Measurements from ENCODE around the gene BLNK. TPM values are rescaled to one million over a fixed set of nuclear protein-coding genes. Genes with fewer than 3 reads are reported as not detected.

Gene BLNK
- total RNA-seq, 2 donors from 2014 or later: 1.0 TPM; not detected in 1

DNA sequence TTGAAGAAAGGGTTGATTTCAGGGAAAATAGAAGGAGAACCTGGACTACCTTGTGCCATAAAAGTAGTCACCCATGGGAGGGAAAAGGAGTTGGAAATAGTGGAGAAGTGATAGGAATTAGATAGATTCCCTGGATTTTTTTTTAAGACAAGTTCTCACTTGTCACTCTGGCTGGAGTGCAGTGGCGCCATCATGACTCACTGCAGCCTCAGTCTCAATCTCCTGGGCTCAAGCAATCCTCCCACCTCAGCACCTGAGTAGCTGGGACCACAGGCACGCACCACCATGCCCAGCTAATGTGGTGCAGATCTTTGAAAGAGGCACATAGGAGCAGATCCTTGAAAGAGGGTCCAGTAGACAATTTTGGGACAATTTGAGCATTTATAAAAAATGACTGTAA lies 9.5 kb upstream of the BLNK start:
- Mint-ChIP-seq H3K27me3 (peaks cover 6 to 23% of the 10 kb centered on the region in 2 donors), H3K9me3 (no peaks in the 10 kb centered on the region), H3K36me3 (no peaks in the 10 kb centered on the region), H3K27ac (no peak overlapping the region), H3K4me1 (ENCODE audit: low read depth in 2 of 2) (no peaks in the 10 kb centered on the region), H3K4me3 (no peak overlapping the region)
- ATAC-seq (no peak), DNase-seq (ENCODE audit: low spot score) (no peak)

GRCh38 chr10:96279191-96279641 lies 7.8 kb upstream of the BLNK start:
- H3K9me3 Mint-ChIP-seq: no peaks in the 10 kb centered on the region
- no peaks in the 10 kb centered on the region for H3K4me1 Mint-ChIP-seq (ENCODE audit: low read depth in 2 of 2)
- DNase-seq (ENCODE audit: low spot score) (no peak), ATAC-seq (no peak)
- peaks cover 6 to 23% of the 10 kb centered on the region in 2 donors for H3K27me3 Mint-ChIP-seq
- no peak overlapping the region for H3K4me3 Mint-ChIP-seq
- H3K27ac Mint-ChIP-seq: no peak overlapping the region
- H3K36me3 Mint-ChIP-seq: no peaks in the 10 kb centered on the region

DNA sequence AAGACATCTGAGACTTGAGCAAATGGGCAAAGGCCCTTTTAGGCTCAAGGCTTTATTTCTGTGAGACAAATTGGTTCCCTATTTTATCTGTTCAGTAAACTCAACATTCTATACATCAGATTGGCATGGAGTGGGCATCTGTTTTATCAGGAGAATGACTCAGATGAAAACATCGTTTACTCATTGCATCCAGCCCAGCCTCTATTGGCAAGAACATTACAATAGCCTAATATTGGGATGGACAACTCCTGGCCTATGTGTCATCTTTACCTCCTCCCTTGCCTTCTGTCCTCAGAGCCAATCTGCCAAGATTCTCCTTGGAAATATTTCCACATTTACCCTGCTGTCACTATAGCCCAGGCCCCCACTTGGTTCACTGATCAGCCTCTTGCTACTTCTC lies 5.5 kb upstream of the BLNK start:
- H3K4me3 Mint-ChIP-seq: no peak overlapping the region
- DNase-seq (ENCODE audit: low spot score) (no peak), ATAC-seq (no peak)
- H3K27me3 Mint-ChIP-seq: peaks cover 6 to 32% of the 10 kb centered on the region in 2 donors
- H3K9me3 Mint-ChIP-seq: no peaks in the 10 kb centered on the region
- H3K27ac Mint-ChIP-seq: no peak overlapping the region
- H3K4me1 Mint-ChIP-seq (ENCODE audit: low read depth in 2 of 2): no peaks in the 10 kb centered on the region
- H3K36me3 Mint-ChIP-seq: no peaks in the 10 kb centered on the region

GRCh38 chr10:96276426-96276825 lies 5.1 kb upstream of the BLNK start:
- Mint-ChIP-seq H3K4me3 (no peak overlapping the region), H3K27me3 (peaks cover 6 to 32% of the 10 kb centered on the region in 2 donors), H3K36me3 (no peaks in the 10 kb centered on the region), H3K4me1 (ENCODE audit: low read depth in 2 of 2) (no peaks in the 10 kb centered on the region), H3K27ac (no peak overlapping the region), H3K9me3 (no peaks in the 10 kb centered on the region)
- DNase-seq (ENCODE audit: low spot score) (no peak), ATAC-seq (no peak)

DNA sequence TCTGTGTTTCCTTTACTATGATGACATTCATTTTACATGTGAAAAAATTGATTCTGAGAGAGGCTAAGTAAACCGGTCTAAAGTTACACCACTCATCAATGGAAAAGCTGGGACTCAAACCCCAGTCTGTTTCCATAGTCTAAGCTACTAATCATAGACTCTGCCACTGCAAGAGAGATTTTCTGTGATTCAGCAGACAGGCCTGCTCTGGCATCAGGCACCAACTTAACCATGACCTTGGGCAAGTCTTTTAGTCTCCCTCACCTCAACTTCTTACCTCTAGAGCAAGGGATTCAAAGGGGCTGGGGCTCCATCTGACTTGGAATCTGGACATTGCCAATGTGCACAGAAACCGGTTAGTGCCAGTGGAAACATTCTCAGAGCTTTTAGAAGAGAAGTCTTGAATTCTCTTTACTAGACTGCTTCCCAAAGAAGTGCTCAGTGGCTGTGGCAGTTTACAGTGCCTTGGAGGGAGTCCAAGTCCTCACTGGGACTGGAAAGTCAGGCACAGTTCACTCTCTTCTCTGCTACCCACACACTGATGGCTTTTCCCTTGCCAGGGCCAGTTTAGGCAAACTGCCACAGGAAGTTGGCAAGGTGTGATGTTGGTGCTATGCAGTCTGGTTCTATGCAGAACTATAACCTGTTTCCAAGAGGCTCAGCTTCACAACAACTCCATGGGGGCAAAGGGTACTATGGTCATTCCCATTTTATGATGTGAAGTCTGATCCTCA lies 4.5 kb upstream of the BLNK start:
- Mint-ChIP-seq H3K4me1 (ENCODE audit: low read depth in 2 of 2) (no peaks in the 10 kb centered on the region), H3K27me3 (peaks cover 6 to 32% of the 10 kb centered on the region in 2 donors), H3K9me3 (no peaks in the 10 kb centered on the region), H3K36me3 (no peaks in the 10 kb centered on the region), H3K27ac (no peak overlapping the region), H3K4me3 (no peak overlapping the region)
- no peak for DNase-seq (ENCODE audit: low spot score)
- no peak for ATAC-seq

DNA sequence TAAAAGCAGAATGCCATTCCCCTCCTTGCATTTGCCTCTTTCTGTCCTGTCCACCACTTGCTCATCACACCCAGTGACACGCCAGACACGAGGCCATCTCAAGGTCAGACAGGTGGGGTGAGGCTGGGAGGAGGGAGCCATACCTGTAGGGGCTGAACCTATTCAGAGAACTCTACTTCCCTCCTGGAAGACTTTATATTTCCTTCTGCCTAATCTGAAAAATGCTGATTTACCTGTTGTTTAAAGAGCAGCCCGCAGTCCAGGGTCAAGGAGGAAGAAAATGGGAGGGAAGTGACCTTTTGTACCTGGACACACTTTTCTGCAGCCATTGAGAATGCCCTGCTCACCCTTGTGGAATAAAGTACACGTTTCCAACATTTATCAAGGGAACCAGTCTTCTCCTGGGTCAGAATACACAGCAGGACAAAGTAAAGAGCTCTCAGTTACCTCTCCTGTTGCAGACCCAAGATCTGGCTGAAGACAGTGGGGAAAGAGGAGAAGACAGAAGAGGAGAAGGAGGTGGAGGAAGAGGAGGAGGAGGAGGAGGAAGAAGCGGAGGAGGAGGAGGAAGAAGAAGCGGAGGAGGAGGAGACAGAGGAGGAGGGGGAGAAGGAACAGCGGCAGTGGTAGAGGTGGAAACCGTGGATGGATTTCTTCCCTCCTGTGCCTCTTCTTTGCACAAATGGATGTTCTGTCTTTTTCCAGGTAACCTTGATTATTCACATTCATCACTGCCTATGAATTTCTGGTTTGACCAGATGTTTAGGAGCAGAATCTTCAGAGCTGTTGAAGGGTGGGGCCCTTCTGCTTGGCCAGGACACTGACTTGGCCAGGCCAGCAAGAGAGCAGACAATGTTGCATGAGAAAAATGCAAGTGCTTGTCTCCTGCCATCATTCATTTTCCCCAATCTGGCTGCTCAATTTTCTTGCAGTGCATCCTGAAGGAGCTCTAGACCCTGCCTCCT lies 1.2 kb upstream of the BLNK start:
- H3K36me3 Mint-ChIP-seq: no peaks in the 10 kb centered on the region
- H3K9me3 Mint-ChIP-seq: no peaks in the 10 kb centered on the region
- peaks cover 15 to 27% of the 10 kb centered on the region in 2 donors for H3K27me3 Mint-ChIP-seq
- H3K4me3 Mint-ChIP-seq: no peak overlapping the region
- H3K4me1 Mint-ChIP-seq (ENCODE audit: low read depth in 2 of 2): no peaks in the 10 kb centered on the region
- no peak overlapping the region for H3K27ac Mint-ChIP-seq
- ATAC-seq: no peak
- no peak for DNase-seq (ENCODE audit: low spot score)

- no peak for ATAC-seq
- DNase-seq (ENCODE audit: low spot score): no peak
- H3K4me1 Mint-ChIP-seq (ENCODE audit: low read depth in 2 of 2): no peaks in the 10 kb centered on the region
- H3K27me3 Mint-ChIP-seq: peaks cover 19 to 35% of the 10 kb centered on the region in 2 donors
- H3K27ac Mint-ChIP-seq: no peak overlapping the region
- H3K36me3 Mint-ChIP-seq: no peaks in the 10 kb centered on the region
- no peaks in the 10 kb centered on the region for H3K9me3 Mint-ChIP-seq
- no peak overlapping the region for H3K4me3 Mint-ChIP-seq
Observed at GRCh38 chr10:96270571-96270970, 798 bp downstream of the BLNK start.

- H3K36me3 Mint-ChIP-seq: no peaks in the 10 kb centered on the region
- peaks cover 19 to 35% of the 10 kb centered on the region in 2 donors for H3K27me3 Mint-ChIP-seq
- H3K4me1 Mint-ChIP-seq (ENCODE audit: low read depth in 2 of 2): no peaks in the 10 kb centered on the region
- DNase-seq (ENCODE audit: low spot score) (no peak), ATAC-seq (no peak)
- no peak overlapping the region for H3K27ac Mint-ChIP-seq
- H3K9me3 Mint-ChIP-seq: no peaks in the 10 kb centered on the region
- H3K4me3 Mint-ChIP-seq: no peak overlapping the region
Observed at GRCh38 chr10:96269438-96270300, 1.7 kb downstream of the BLNK start.

- no peak overlapping the region for H3K4me3 Mint-ChIP-seq
- DNase-seq (ENCODE audit: low spot score) (no peak), ATAC-seq (no peak)
- H3K4me1 Mint-ChIP-seq (ENCODE audit: low read depth in 2 of 2): no peaks in the 10 kb centered on the region
- no peaks in the 10 kb centered on the region for H3K36me3 Mint-ChIP-seq
- no peak overlapping the region for H3K27ac Mint-ChIP-seq
- H3K9me3 Mint-ChIP-seq: no peaks in the 10 kb centered on the region
- H3K27me3 Mint-ChIP-seq: peaks cover 19 to 35% of the 10 kb centered on the region in 2 donors
Observed at GRCh38 chr10:96268341-96268909, 2.9 kb downstream of the BLNK start.

GRCh38 chr10:96267234-96267705 lies 4.1 kb downstream of the BLNK start:
- Mint-ChIP-seq H3K4me1 (ENCODE audit: low read depth in 2 of 2) (no peaks in the 10 kb centered on the region), H3K27me3 (peaks cover 19 to 30% of the 10 kb centered on the region in 2 donors), H3K36me3 (no peaks in the 10 kb centered on the region), H3K27ac (no peak overlapping the region), H3K4me3 (no peak overlapping the region), H3K9me3 (no peaks in the 10 kb centered on the region)
- DNase-seq (ENCODE audit: low spot score) (no peak), ATAC-seq (no peak)

DNA sequence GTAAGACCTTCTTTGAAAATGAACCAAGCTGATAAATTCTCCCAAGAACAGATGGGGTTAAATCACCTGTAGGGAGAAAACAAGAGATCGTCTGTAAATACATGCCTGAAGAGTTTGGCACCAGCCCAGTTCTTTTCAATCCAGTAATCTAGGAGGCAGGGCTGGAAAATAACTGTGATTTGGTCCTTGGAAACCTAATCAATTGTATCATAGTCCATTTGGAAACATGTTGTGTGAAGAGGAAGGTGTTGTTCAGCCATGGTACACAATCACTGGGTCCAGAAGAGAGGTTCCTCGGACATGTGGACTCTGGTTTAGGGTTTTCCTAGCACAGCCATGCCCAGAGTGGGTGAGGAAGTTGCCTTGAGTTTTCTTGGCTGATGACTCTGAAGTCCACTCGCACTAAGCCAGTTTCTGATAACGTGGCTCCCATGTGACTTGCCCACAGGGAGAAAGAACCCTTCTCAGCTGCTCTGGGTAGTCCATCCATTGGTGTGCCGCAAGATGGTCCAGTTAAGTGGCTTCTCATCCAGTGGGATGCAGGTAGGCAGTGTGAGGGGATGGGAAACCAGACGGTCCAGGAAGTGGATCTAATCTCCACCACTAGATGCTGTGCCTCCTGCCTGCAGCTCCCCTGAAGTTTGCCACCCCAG lies 5.1 kb downstream of the BLNK start:
- Mint-ChIP-seq H3K27ac (no peak overlapping the region), H3K4me3 (no peak overlapping the region), H3K36me3 (no peaks in the 10 kb centered on the region), H3K9me3 (no peaks in the 10 kb centered on the region), H3K4me1 (ENCODE audit: low read depth in 2 of 2) (no peaks in the 10 kb centered on the region), H3K27me3 (peaks cover 19 to 26% of the 10 kb centered on the region in 2 donors)
- ATAC-seq: no peak
- DNase-seq (ENCODE audit: low spot score): no peak

GRCh38 chr10:96264938-96265337 lies 6.4 kb downstream of the BLNK start:
- Mint-ChIP-seq H3K27ac (no peak overlapping the region), H3K27me3 (peaks cover 18 to 23% of the 10 kb centered on the region in 2 donors), H3K4me1 (ENCODE audit: low read depth in 2 of 2) (no peaks in the 10 kb centered on the region), H3K9me3 (no peaks in the 10 kb centered on the region), H3K36me3 (no peaks in the 10 kb centered on the region), H3K4me3 (no peak overlapping the region)
- no peak for ATAC-seq
- DNase-seq (ENCODE audit: low spot score): no peak

DNA sequence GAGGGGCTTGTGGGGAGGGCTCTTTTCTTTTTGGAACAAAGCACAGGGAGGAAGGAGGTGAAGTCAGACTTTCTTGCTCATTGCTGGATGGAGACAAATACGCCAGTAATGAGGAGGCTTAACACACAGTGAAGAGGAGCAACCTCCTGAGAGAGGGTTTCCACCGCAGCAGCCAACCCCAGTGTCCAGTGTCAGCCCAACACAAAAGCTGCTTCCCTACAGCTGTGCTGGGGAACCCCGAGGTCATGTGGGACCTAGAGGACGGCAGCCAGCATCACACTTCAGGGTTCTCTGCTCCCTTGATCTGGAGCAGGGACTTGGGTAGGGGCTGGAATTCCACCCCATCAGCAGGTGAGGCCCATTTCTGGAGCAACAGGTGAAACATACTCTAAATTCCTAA lies 7.7 kb downstream of the BLNK start:
- no peaks in the 10 kb centered on the region for H3K9me3 Mint-ChIP-seq
- H3K27me3 Mint-ChIP-seq: peaks cover 12 to 18% of the 10 kb centered on the region in 2 donors
- H3K4me1 Mint-ChIP-seq (ENCODE audit: low read depth in 2 of 2): no peaks in the 10 kb centered on the region
- H3K4me3 Mint-ChIP-seq: no peak overlapping the region
- no peak for DNase-seq (ENCODE audit: low spot score)
- H3K27ac Mint-ChIP-seq: no peak overlapping the region
- no peaks in the 10 kb centered on the region for H3K36me3 Mint-ChIP-seq
- ATAC-seq: no peak
